ENCODE data around the gene SBK1.
"Not testable (repeated sequence)": the region's sequence is repeated elsewhere in the genome, so short reads cannot be mapped to it uniquely, and the experiment has no call there.

GRCh38 chr16:28332632-28333031 lies 40.3 kb downstream of the SBK1 start:
- not testable (repeated sequence) for TF ChIP-seq EZH2 (IDR thresholded peaks at IDR 0.05; ENCODE audit: borderline replicate concordance); EZH2phosphoT487 (IDR thresholded peaks at IDR 0.05; ENCODE audit: low read depth, severe bottlenecking, unreplicated experiment)
- TF ChIP-seq, protein P1, sequence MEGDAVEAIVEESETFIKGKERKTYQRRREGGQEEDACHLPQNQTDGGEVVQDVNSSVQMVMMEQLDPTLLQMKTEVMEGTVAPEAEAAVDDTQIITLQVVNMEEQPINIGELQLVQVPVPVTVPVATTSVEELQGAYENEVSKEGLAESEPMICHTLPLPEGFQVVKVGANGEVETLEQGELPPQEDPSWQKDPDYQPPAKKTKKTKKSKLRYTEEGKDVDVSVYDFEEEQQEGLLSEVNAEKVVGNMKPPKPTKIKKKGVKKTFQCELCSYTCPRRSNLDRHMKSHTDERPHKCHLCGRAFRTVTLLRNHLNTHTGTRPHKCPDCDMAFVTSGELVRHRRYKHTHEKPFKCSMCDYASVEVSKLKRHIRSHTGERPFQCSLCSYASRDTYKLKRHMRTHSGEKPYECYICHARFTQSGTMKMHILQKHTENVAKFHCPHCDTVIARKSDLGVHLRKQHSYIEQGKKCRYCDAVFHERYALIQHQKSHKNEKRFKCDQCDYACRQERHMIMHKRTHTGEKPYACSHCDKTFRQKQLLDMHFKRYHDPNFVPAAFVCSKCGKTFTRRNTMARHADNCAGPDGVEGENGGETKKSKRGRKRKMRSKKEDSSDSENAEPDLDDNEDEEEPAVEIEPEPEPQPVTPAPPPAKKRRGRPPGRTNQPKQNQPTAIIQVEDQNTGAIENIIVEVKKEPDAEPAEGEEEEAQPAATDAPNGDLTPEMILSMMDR (IDR thresholded peaks at IDR 0.05; ENCODE audit: poor library complexity), result not testable (repeated sequence)
